ENCODE results near the gene GRIP1.

GRIP1 gene

GRCh38 chr12:66555113-66555512 lies 123.8 kb downstream of the GRIP1 start:
- DNase-seq (ENCODE audit: low read depth in 2 of 2), result no peak
- TF ChIP-seq CTCF (IDR thresholded peaks at IDR 0.05; ENCODE audit: low read depth, low read length), result no peak
- no peak overlapping the region for H3K4me3 ChIP-seq (replicated peaks in 1 of 2; ENCODE audit: low read depth in 2 of 2, low read length in 2 of 2)

GRCh38 chr12:66552716-66553115 lies 126.2 kb downstream of the GRIP1 start:
- no peak for TF ChIP-seq CTCF (IDR thresholded peaks at IDR 0.05; ENCODE audit: low read depth, low read length)
- no peak for DNase-seq (ENCODE audit: low read depth in 2 of 2)
- no peak overlapping the region for H3K4me3 ChIP-seq (replicated peaks in 1 of 2; ENCODE audit: low read depth in 2 of 2, low read length in 2 of 2)

GRCh38 chr12:66550626-66551025 lies 128.2 kb downstream of the GRIP1 start:
- no peak for DNase-seq (ENCODE audit: low read depth in 2 of 2)
- TF ChIP-seq CTCF (IDR thresholded peaks at IDR 0.05; ENCODE audit: low read depth, low read length), result no peak
- H3K4me3 ChIP-seq (replicated peaks in 1 of 2; ENCODE audit: low read depth in 2 of 2, low read length in 2 of 2), result no peak overlapping the region

- DNase-seq (ENCODE audit: low read depth in 2 of 2), result no peak
- H3K4me3 ChIP-seq (replicated peaks in 1 of 2; ENCODE audit: low read depth in 2 of 2, low read length in 2 of 2), result no peak overlapping the region
- TF ChIP-seq CTCF (IDR thresholded peaks at IDR 0.05; ENCODE audit: low read depth, low read length), result no peak
These were observed 129.9 kb downstream of the GRIP1 start for GRCh38 chr12:66549050-66549389.

GRCh38 chr12:66548338-66549049 lies 130.4 kb downstream of the GRIP1 start:
- no peak for TF ChIP-seq CTCF (IDR thresholded peaks at IDR 0.05; ENCODE audit: low read depth, low read length)
- DNase-seq (ENCODE audit: low read depth in 2 of 2), result peak in 1 of 2 donors; percentile 3

GRCh38 chr12:66541426-66541825 lies 137.4 kb downstream of the GRIP1 start:
- no peak overlapping the region for H3K4me3 ChIP-seq (replicated peaks in 1 of 2; ENCODE audit: low read depth in 2 of 2, low read length in 2 of 2)
- TF ChIP-seq CTCF (IDR thresholded peaks at IDR 0.05; ENCODE audit: low read depth, low read length), result no peak
- no peak for DNase-seq (ENCODE audit: low read depth in 2 of 2)

More at GRCh38 chr12:66548338-66549049, 130.4 kb downstream of the GRIP1 start:
- H3K4me3 ChIP-seq (replicated peaks in 1 of 2; ENCODE audit: low read depth in 2 of 2, low read length in 2 of 2), result no peak overlapping the region

GRCh38 chr12:66539431-66539830 lies 139.4 kb downstream of the GRIP1 start:
- no peak for DNase-seq (ENCODE audit: low read depth in 2 of 2)
- TF ChIP-seq CTCF (IDR thresholded peaks at IDR 0.05; ENCODE audit: low read depth, low read length), result no peak
- no peak overlapping the region for H3K4me3 ChIP-seq (replicated peaks in 1 of 2; ENCODE audit: low read depth in 2 of 2, low read length in 2 of 2)

All from cardiac fibroblast (primary cell).